GM23338 (cell line): ENCODE measurements around the gene KRTAP4-1. TPM values are rescaled to one million over a fixed set of nuclear protein-coding genes. Genes with fewer than 3 reads are reported as not detected.

Experiments used
- ATAC-seq: fragments of 200-7000 bp; cut with Tn5 transposase; 3 replicates; pipeline ENCODE4 v1.9.1; 2020
- DNase-seq: peaks from one replicate; pipeline ENCODE4 v3.0.0-alpha.2; 2015; ENCODE audit warnings: low spot score
- H2AFZ ChIP-seq: fragments of 200-600 bp; sonication (generic); 2 replicates; pipeline ENCODE4 v1.8.0; 2016; ENCODE audit warnings: antibody characterized with exemption, mild to moderate bottlenecking, moderate library complexity
- H3F3A ChIP-seq: fragments of 200-600 bp; sonication (generic); replicated peaks from 2 replicates; pipeline ENCODE4 v1.8.0; 2017; ENCODE audit warnings: antibody characterized with exemption, mixed run types, low read depth
- H3K27ac ChIP-seq: fragments of 200-600 bp; sonication (generic); 2 replicates; pipeline ENCODE4 v1.6.1; 2016; ENCODE audit warnings: low read depth
- H3K27me3 ChIP-seq: fragments of 200-600 bp; sonication (generic); 2 replicates; pipeline ENCODE4 v1.8.0; 2016; ENCODE audit warnings: mild to moderate bottlenecking, mixed run types, moderate library complexity; ENCODE audit not compliant: insufficient read depth
- H3K36me3 ChIP-seq: fragments of 200-600 bp; sonication (generic); 2 replicates; pipeline ENCODE4 v1.8.0; 2016; ENCODE audit warnings: mild to moderate bottlenecking; ENCODE audit not compliant: insufficient read depth
- H3K4me1 ChIP-seq: fragments of 200-600 bp; sonication (generic); 2 replicates; pipeline ENCODE4 v1.8.0; 2016; ENCODE audit warnings: mild to moderate bottlenecking, moderate library complexity; ENCODE audit not compliant: insufficient read depth
- H3K4me2 ChIP-seq: fragments of 200-600 bp; sonication (generic); 2 replicates; pipeline ENCODE4 v1.7.1; 2017; ENCODE audit warnings: mixed run types
- H3K4me3 ChIP-seq: fragments of 200-600 bp; sonication (generic); 2 replicates; pipeline ENCODE4 v1.6.1; 2016; ENCODE audit warnings: mixed run types
- H3K79me2 ChIP-seq: fragments of 200-600 bp; sonication (generic); replicated peaks from 2 replicates; pipeline ENCODE4 v1.8.0; 2017; ENCODE audit warnings: mild to moderate bottlenecking; ENCODE audit not compliant: insufficient read depth
- H3K9me2 ChIP-seq: fragments of 200-600 bp; sonication (generic); 2 replicates; pipeline ENCODE4 v1.8.0; 2017; ENCODE audit not compliant: insufficient read depth
- H4K20me1 ChIP-seq: fragments of 200-600 bp; sonication (generic); replicated peaks from 2 replicates; pipeline ENCODE4 v1.8.0; 2017; ENCODE audit warnings: mild to moderate bottlenecking; ENCODE audit not compliant: insufficient read depth
- H3K27ac Mint-ChIP-seq: 2 replicates; pipeline ENCODE4 v1.8.0; 2020; ENCODE audit warnings: inconsistent platforms, mild to moderate bottlenecking, moderate library complexity, mixed read lengths
- H3K27me3 Mint-ChIP-seq: 3 replicates; pipeline ENCODE4 v1.8.0; 2022; ENCODE audit warnings: low read depth, mild to moderate bottlenecking, moderate library complexity, mixed read lengths, inconsistent platforms; ENCODE audit not compliant: insufficient read depth, poor library complexity
- H3K36me3 Mint-ChIP-seq: 3 replicates; pipeline ENCODE4 v1.8.0; 2021; ENCODE audit warnings: low read depth, mild to moderate bottlenecking, inconsistent platforms, moderate library complexity, mixed read lengths
- H3K4me1 Mint-ChIP-seq: 3 replicates; pipeline ENCODE4 v1.8.0; 2020; ENCODE audit warnings: mild to moderate bottlenecking, inconsistent platforms, mixed read lengths
- H3K4me3 Mint-ChIP-seq: 3 replicates; pipeline ENCODE4 v1.8.0; 2021; ENCODE audit warnings: moderate library complexity, mild to moderate bottlenecking, inconsistent platforms, mixed read lengths
- H3K9me3 Mint-ChIP-seq: 3 replicates; pipeline ENCODE4 v1.8.0; 2020; ENCODE audit warnings: moderate library complexity, mild to moderate bottlenecking, inconsistent platforms, mixed read lengths
- CREB1 ChIP-seq: fragments of 250-450 bp; sonication (Bioruptor Pico); IDR thresholded peaks from 2 replicates; pipeline ENCODE4 v1.5.0; 2020; ENCODE audit warnings: low read depth, mild to moderate bottlenecking, moderate library complexity
- CTCF ChIP-seq, 2 experiments: fragments of 200-600 bp in 1 of 2; sonication (generic) in 1 of 2; conservative IDR thresholded peaks; 2 replicates each; pipeline versions ENCODE4 v1.5.1 to v1.6.1; 2016 to 2017; ENCODE audit warnings: antibody characterized with exemption in 2 of 2, low read depth in 2 of 2, mild to moderate bottlenecking in 2 of 2, moderate library complexity in 1 of 2
- ETS1 ChIP-seq: IDR thresholded peaks from 2 replicates; pipeline ENCODE4 v1.6.1; 2016; ENCODE audit warnings: antibody characterized with exemption
- EZH2 ChIP-seq: fragments of 200-600 bp; sonication (generic); IDR thresholded peaks from one replicate; pipeline ENCODE4 v1.8.0; 2017; ENCODE audit warnings: antibody characterized with exemption, mild to moderate bottlenecking, low read depth; ENCODE audit not compliant: unreplicated experiment
- EZH2phosphoT487 ChIP-seq: fragments of 200-600 bp; sonication (generic); IDR thresholded peaks from one replicate; pipeline ENCODE4 v1.8.1; 2018; ENCODE audit warnings: antibody characterized with exemption; ENCODE audit not compliant: unreplicated experiment
- JUNB ChIP-seq: IDR thresholded peaks from one replicate; pipeline ENCODE4 v1.6.1; 2016; ENCODE audit warnings: antibody characterized with exemption; ENCODE audit not compliant: unreplicated experiment
- NANOG ChIP-seq: IDR thresholded peaks from 2 replicates; pipeline ENCODE4 v1.6.1; 2016; ENCODE audit warnings: antibody characterized with exemption, borderline replicate concordance
- POLR2AphosphoS5 ChIP-seq: IDR thresholded peaks from 2 replicates; pipeline ENCODE4 v1.6.1; 2016; ENCODE audit warnings: antibody characterized with exemption, low read depth
- REST ChIP-seq: IDR thresholded peaks from one replicate; pipeline ENCODE4 v1.6.1; 2018; ENCODE audit warnings: antibody characterized with exemption; ENCODE audit not compliant: unreplicated experiment
- STAT1 ChIP-seq: IDR thresholded peaks from one replicate; pipeline ENCODE4 v1.6.1; 2016; ENCODE audit warnings: antibody characterized with exemption; ENCODE audit not compliant: unreplicated experiment
- ZNF114 ChIP-seq: fragments of 250-450 bp; sonication (Bioruptor Pico); IDR thresholded peaks from 2 replicates; pipeline ENCODE4 v1.5.0; 2020; ENCODE audit warnings: mild to moderate bottlenecking, moderate library complexity
- ZNF331 ChIP-seq: fragments of 250-450 bp; sonication (Bioruptor Pico); IDR thresholded peaks from 2 replicates; pipeline ENCODE4 v1.5.0; 2020; ENCODE audit warnings: low read depth, mild to moderate bottlenecking, moderate library complexity
- ZNF462 ChIP-seq: fragments of 250-450 bp; sonication (Bioruptor Pico); IDR thresholded peaks from 2 replicates; pipeline ENCODE4 v1.5.0; 2020; ENCODE audit warnings: mild to moderate bottlenecking, moderate library complexity
- polyA plus RNA-seq: library from polyadenylated mRNA; unstranded; fragments of >200 nt; fragmentation: Nextera tagmentation; extraction: Ambion mirVana; gene quantifications from 2 replicates; pipeline ENCODE4 v1.2.1, GENCODE V29; 2016
- total RNA-seq: library from RNA; depleted of rRNA; stranded (reverse); fragments of >200 nt; shearing (Covaris generic); gene quantifications from 2 replicates; pipeline ENCODE4 v1.2.3, GENCODE V29; 2014

The KRTAP4-1 gene
- total and polyA plus RNA-seq, 2 experiments from 2014 or later: not detected

- no peak within 1 kb of the TSS for H3K27ac ChIP-seq
- TF ChIP-seq ZNF462 (CRISPR knock-in tag): no peak
- no peak for TF ChIP-seq ETS1
- TF ChIP-seq CREB1 (CRISPR knock-in tag): no peak
- TF ChIP-seq NANOG: no peak
- no peak for TF ChIP-seq EZH2phosphoT487
- TF ChIP-seq POLR2AphosphoS5: no peak
- no peak for TF ChIP-seq ZNF114 (CRISPR knock-in tag)
- no peak for TF ChIP-seq ZNF331 (CRISPR knock-in tag)
- TF ChIP-seq REST: no peak
- TF ChIP-seq STAT1: no peak
- no peak for TF ChIP-seq CTCF (conservative IDR thresholded peaks at IDR 0.05; ENCODE audit: low read depth in 2 of 2)
- no peak for TF ChIP-seq EZH2
- TF ChIP-seq JUNB: no peak
- H2AFZ ChIP-seq: no peak within 1 kb of the TSS
- H3K4me3 ChIP-seq: no peak within 1 kb of the TSS
- Mint-ChIP-seq H3K27me3 (peaks cover 2% of the 10 kb centered on the region), H3K9me3 (no peaks in the 10 kb centered on the region; the same call in 2 of the 3 replicates), H3K27ac (no peak within 1 kb of the TSS), H3K36me3 (no peaks in the 10 kb centered on the region), H3K4me1 (peaks cover 2% of the 10 kb centered on the region; the same call in 1 of the 3 replicates), H3K4me3 (no peak within 1 kb of the TSS)
- no peaks in the 10 kb centered on the region for H3K79me2 ChIP-seq
- no peak for DNase-seq
- no peak within 1 kb of the TSS for H3K4me2 ChIP-seq
- H3K27me3 ChIP-seq: no peaks in the 10 kb centered on the region
- H3K4me1 ChIP-seq: no peaks in the 10 kb centered on the region
- no peaks in the 10 kb centered on the region for H3F3A ChIP-seq
- no peaks in the 10 kb centered on the region for H4K20me1 ChIP-seq
- no peaks in the 10 kb centered on the region for H3K36me3 ChIP-seq
- ATAC-seq: no peak
- H3K9me2 ChIP-seq: no peaks in the 10 kb centered on the region
Measured at GRCh38 chr17:41168121-41168520, 16.6 kb downstream of the KRTAP4-1 start, which contains the start of gene KRTAP4-3. Gene KRTAP4-3, minus strand, starts transcription at chr17:41168221. Its CDS starts 49 bp downstream, at chr17:41168172.
